ENCODE results near the gene PIK3AP1. TPM values are rescaled to one million over a fixed set of nuclear protein-coding genes. Genes with fewer than 3 reads are reported as not detected.
A peak's percentile ranks its signal among the peaks of the same experiment; 100 is the strongest.

The PIK3AP1 gene
- total and polyA plus RNA-seq, 2 of the 13 experiments (the other 11 are each of a cell fraction or from before 2014, with no cell fraction given), result 3.6 to 13.8 TPM

GRCh38 chr10:96596422-96597407 is 123.6 kb downstream of the PIK3AP1 start (continued):
- TF ChIP-seq SMYD3 (CRISPR knock-in tag; IDR thresholded peaks at IDR 0.05), result no peak
- TF ChIP-seq EEA1 (CRISPR knock-in tag; IDR thresholded peaks at IDR 0.05; ENCODE audit: borderline replicate concordance), result no peak
- no peak for TF ChIP-seq ZNF567 (CRISPR knock-in tag; IDR thresholded peaks at IDR 0.05; ENCODE audit: borderline replicate concordance)
- TF ChIP-seq ZNF597 (CRISPR knock-in tag; IDR thresholded peaks at IDR 0.05), result no peak
- TF ChIP-seq ZNF784 (CRISPR knock-in tag; IDR thresholded peaks at IDR 0.05; ENCODE audit: borderline replicate concordance), result no peak
- no peak for TF ChIP-seq PCBP1 (IDR thresholded peaks at IDR 0.05; ENCODE audit: borderline replicate concordance, low read depth, low read length)
- no peak for TF ChIP-seq ZNF10 (CRISPR knock-in tag; IDR thresholded peaks at IDR 0.05; ENCODE audit: borderline replicate concordance, low read depth)
- TF ChIP-seq DNMT1 (CRISPR knock-in tag; IDR thresholded peaks at IDR 0.05), result no peak
- TF ChIP-seq, protein P1, sequence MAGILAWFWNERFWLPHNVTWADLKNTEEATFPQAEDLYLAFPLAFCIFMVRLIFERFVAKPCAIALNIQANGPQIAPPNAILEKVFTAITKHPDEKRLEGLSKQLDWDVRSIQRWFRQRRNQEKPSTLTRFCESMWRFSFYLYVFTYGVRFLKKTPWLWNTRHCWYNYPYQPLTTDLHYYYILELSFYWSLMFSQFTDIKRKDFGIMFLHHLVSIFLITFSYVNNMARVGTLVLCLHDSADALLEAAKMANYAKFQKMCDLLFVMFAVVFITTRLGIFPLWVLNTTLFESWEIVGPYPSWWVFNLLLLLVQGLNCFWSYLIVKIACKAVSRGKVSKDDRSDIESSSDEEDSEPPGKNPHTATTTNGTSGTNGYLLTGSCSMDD (CRISPR knock-in tag; IDR thresholded peaks at IDR 0.05), result no peak
- TF ChIP-seq HMG20B (CRISPR knock-in tag; conservative IDR thresholded peaks at IDR 0.05), result peak; percentile 73; the same call in 1 of the 2 replicates
- no peak for TF ChIP-seq DRAP1 (CRISPR knock-in tag; IDR thresholded peaks at IDR 0.05)
- TF ChIP-seq, protein P2, sequence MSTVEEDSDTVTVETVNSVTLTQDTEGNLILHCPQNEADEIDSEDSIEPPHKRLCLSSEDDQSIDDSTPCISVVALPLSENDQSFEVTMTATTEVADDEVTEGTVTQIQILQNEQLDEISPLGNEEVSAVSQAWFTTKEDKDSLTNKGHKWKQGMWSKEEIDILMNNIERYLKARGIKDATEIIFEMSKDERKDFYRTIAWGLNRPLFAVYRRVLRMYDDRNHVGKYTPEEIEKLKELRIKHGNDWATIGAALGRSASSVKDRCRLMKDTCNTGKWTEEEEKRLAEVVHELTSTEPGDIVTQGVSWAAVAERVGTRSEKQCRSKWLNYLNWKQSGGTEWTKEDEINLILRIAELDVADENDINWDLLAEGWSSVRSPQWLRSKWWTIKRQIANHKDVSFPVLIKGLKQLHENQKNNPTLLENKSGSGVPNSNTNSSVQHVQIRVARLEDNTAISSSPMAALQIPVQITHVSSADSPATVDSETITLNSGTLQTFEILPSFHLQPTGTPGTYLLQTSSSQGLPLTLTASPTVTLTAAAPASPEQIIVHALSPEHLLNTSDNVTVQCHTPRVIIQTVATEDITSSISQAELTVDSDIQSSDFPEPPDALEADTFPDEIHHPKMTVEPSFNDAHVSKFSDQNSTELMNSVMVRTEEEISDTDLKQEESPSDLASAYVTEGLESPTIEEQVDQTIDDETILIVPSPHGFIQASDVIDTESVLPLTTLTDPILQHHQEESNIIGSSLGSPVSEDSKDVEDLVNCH (CRISPR knock-in tag; IDR thresholded peaks at IDR 0.05), result no peak
- no peak for TF ChIP-seq GABPB1 (CRISPR knock-in tag; IDR thresholded peaks at IDR 0.05)
- no peak for TF ChIP-seq XRCC5 (optimal IDR thresholded peaks at IDR 0.05; ENCODE audit: low read length)
- peak; percentile 96 for TF ChIP-seq TBX3 (IDR thresholded peaks at IDR 0.05; ENCODE audit: borderline replicate concordance)
- TF ChIP-seq SMC3 (IDR thresholded peaks at IDR 0.05; ENCODE audit: low read length), result no peak
